ENCODE results near the gene ADGRA3. TPM values are rescaled to one million over a fixed set of nuclear protein-coding genes. Genes with fewer than 3 reads are reported as not detected.

The ADGRA3 gene
- total and polyA plus RNA-seq, 3 donors from 2014 or later, result 22.9 to 41.7 (median 36.8) TPM

DNA sequence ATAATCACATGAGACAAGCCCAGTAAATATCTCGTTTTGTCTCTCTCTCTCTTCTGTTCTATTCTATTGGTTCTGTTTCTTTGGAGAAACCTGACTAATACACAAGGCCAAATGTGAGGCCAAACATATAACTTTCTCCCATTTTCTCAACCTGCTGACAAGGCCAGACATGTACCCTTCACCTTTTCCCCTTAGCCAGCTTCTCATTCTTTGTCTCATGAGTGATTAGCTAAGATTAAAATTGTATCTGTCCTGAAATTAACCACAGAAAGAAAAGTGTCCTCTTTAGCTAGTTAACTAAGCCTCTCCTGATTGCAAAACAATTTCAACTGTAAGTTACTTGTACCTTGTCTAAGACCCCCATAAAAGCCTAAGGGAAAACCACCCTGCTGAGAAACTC is 18.5 kb upstream of the ADGRA3 start:
- TF ChIP-seq, protein P1, sequence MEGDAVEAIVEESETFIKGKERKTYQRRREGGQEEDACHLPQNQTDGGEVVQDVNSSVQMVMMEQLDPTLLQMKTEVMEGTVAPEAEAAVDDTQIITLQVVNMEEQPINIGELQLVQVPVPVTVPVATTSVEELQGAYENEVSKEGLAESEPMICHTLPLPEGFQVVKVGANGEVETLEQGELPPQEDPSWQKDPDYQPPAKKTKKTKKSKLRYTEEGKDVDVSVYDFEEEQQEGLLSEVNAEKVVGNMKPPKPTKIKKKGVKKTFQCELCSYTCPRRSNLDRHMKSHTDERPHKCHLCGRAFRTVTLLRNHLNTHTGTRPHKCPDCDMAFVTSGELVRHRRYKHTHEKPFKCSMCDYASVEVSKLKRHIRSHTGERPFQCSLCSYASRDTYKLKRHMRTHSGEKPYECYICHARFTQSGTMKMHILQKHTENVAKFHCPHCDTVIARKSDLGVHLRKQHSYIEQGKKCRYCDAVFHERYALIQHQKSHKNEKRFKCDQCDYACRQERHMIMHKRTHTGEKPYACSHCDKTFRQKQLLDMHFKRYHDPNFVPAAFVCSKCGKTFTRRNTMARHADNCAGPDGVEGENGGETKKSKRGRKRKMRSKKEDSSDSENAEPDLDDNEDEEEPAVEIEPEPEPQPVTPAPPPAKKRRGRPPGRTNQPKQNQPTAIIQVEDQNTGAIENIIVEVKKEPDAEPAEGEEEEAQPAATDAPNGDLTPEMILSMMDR (IDR thresholded peaks at IDR 0.05), result no peak
- TF ChIP-seq POLR2A (IDR thresholded peaks at IDR 0.05), result no peak
- Histone ChIP-seq H3K27ac (no peak overlapping the region), H3K4me3 (no peak overlapping the region), H3K4me1 (no peaks in the 10 kb centered on the region), H3K36me3 (ENCODE audit: low read depth, missing control alignments) (no peaks in the 10 kb centered on the region), H3K9me3 (no peaks in the 10 kb centered on the region), H3K27me3 (no peaks in the 10 kb centered on the region)
- DNase-seq, result no peak
- intact Hi-C loops (cut with DNase I; ENCODE audit: low total_unique reads), result no loop called here
- 91 to 92% methylated on average over 1 of the region's 1 CpG for WGBS, 2 donors

DNA sequence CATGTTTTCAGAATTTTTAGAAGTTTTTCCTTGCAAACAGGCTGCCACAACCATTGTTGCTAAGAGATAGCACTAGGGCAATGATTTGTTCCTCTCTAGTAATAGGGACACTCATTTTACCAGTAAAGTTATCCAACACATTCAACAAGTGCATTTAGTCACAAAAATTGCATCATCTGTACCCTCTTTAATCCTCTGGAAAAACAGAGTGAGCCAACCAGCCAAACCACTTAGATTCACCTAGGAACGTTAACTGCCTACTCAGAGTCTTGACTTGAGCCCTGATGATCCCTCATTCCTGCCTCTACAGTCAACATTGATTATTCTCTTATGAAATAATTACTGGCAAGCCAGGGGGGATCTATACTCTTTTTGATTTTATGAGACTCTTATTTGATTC is 17.0 kb upstream of the ADGRA3 start:
- 85 to 89% methylated on average over 1 of the region's 1 CpG for WGBS, 2 donors
- intact Hi-C loops (cut with DNase I; ENCODE audit: low total_unique reads), result no loop called here
- H3K9me3 ChIP-seq, result no peaks in the 10 kb centered on the region
- H3K27me3 ChIP-seq, result no peaks in the 10 kb centered on the region
- TF ChIP-seq POLR2A (IDR thresholded peaks at IDR 0.05), result no peak
- TF ChIP-seq, protein P1 (IDR thresholded peaks at IDR 0.05), result no peak
- H3K4me3 ChIP-seq, result no peak overlapping the region
- H3K36me3 ChIP-seq (ENCODE audit: low read depth, missing control alignments), result no peaks in the 10 kb centered on the region
- no peak for DNase-seq
- no peaks in the 10 kb centered on the region for H3K4me1 ChIP-seq
- H3K27ac ChIP-seq, result no peak overlapping the region

DNA sequence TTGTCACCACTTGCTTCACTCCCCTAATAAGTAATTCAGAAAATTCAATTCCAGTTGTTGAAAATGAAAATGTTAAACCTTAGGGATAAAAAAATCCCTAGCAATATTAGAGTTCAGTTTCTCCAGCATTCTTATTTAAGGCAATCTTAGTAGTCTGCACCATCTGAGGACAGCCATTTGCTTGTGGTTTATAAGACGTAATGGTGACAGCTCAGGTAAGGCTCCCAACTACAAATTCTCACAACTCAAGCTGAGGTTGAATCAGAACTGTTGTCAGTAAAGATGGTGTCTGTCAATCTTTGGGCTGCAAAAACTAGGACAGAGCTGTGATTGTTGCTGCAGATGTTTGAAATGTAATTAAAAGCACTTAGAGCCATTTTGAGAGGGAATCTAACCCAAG is 16.3 kb upstream of the ADGRA3 start:
- no peaks in the 10 kb centered on the region for H3K4me1 ChIP-seq
- TF ChIP-seq, protein P1 (IDR thresholded peaks at IDR 0.05), result no peak
- no peak for TF ChIP-seq POLR2A (IDR thresholded peaks at IDR 0.05)
- no peak overlapping the region for H3K4me3 ChIP-seq
- no peak overlapping the region for H3K27ac ChIP-seq
- no peaks in the 10 kb centered on the region for H3K9me3 ChIP-seq
- no peaks in the 10 kb centered on the region for H3K36me3 ChIP-seq (ENCODE audit: low read depth, missing control alignments)
- intact Hi-C loops (cut with DNase I; ENCODE audit: low total_unique reads), result no loop called here
- no peaks in the 10 kb centered on the region for H3K27me3 ChIP-seq
- WGBS, 2 donors, result 78 to 86% methylated on average over 1 of the region's 1 CpG
- DNase-seq, result no peak

DNA sequence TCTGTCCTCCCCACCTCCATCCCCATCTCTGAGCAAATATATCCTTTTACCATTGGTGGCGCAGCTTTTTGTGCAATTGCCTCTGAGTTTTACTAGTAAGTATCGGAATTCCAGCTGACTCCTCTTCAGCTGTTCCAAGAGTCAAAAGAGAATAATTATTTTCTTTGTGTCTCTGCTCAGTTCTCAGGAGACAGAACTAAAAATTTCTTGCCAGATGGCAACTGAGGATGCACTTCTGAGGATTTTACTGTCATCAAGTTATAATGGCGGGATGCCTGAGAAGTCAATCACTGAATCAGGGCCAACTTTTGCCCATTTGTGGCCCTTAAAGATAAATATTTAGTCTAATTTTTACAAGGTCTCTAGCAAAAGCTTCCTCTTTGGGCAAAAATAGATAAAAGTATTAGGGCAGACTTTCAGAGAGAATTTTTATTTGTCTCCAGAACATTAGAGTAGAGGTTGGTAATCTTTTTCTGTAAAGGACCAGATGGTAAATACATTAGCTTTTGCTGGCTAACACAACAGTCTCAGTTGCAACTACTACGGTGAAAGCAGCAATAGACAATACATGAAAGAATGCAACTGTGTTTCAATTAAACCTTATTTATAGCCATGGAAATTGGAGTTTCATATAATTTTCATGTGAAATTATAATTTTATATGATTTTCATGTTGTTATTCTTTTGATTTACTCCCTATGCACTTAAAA is 15.6 kb upstream of the ADGRA3 start:
- no peaks in the 10 kb centered on the region for H3K36me3 ChIP-seq (ENCODE audit: low read depth, missing control alignments)
- H3K4me1 ChIP-seq, result no peaks in the 10 kb centered on the region
- no peak overlapping the region for H3K27ac ChIP-seq
- H3K27me3 ChIP-seq, result no peaks in the 10 kb centered on the region
- 55 to 69% methylated on average over 4 of the region's 4 CpGs for WGBS, 2 donors
- TF ChIP-seq POLR2A (IDR thresholded peaks at IDR 0.05), result no peak
- TF ChIP-seq, protein P1 (IDR thresholded peaks at IDR 0.05), result no peak
- DNase-seq, result no peak
- H3K4me3 ChIP-seq, result no peak overlapping the region
- intact Hi-C loops (cut with DNase I; ENCODE audit: low total_unique reads), result no loop called here
- H3K9me3 ChIP-seq, result no peaks in the 10 kb centered on the region

DNA sequence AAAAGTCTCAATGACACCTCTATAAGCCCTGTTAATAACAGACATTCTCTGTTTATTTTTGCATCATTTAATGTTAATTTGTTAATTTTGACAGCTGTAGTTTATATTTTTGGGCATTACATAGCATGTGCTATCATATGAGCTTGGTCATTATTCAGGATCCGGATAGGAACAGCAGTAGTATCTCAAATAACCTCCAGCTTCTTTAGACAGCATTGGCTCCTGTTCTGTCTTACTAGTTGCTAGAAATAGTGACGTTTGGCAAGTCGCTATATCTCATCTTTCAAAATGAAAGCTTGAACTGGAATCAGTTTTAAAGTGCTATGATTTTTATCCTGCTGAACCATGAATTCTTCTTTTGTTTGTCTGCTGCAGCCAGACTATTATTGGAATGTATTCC is 9.0 kb upstream of the ADGRA3 start:
- no peak for DNase-seq
- no peak overlapping the region for H3K4me3 ChIP-seq
- no peaks in the 10 kb centered on the region for H3K36me3 ChIP-seq (ENCODE audit: low read depth, missing control alignments)
- TF ChIP-seq POLR2A (IDR thresholded peaks at IDR 0.05), result no peak
- TF ChIP-seq, protein P1 (IDR thresholded peaks at IDR 0.05), result no peak
- no peaks in the 10 kb centered on the region for H3K4me1 ChIP-seq
- H3K9me3 ChIP-seq, result no peaks in the 10 kb centered on the region
- intact Hi-C loops (cut with DNase I; ENCODE audit: low total_unique reads), result no loop called here
- H3K27me3 ChIP-seq, result no peaks in the 10 kb centered on the region
- H3K27ac ChIP-seq, result no peak overlapping the region
- WGBS, 2 donors, result 69 to 79% methylated on average over 3 of the region's 3 CpGs
